Aorta (tissue), 5 donors: ENCODE measurements around the gene ELFN2. TPM values are rescaled to one million over a fixed set of nuclear protein-coding genes. Genes with fewer than 3 reads are reported as not detected.
A peak's percentile ranks its signal among the peaks of the same experiment; 100 is the strongest.

Source experiments
- ATAC-seq: fragments of 200-7000 bp; cut with Tn5 transposase; one replicate; pipeline ENCODE4 v1.9.1; 2022; ENCODE audit warnings: moderate library complexity; ENCODE audit not compliant: low FRiP score
- DNase-seq, 2 donors: peaks; one replicate each; pipeline ENCODE4 v3.0.0-alpha.2; 2020
- H3K27ac ChIP-seq, 2 donors: one replicate each; pipeline ENCODE4 v1.5.1; 2013; ENCODE audit warnings: low read length in 2 of 2, mild to moderate bottlenecking in 2 of 2, moderate library complexity in 2 of 2, control low read depth in 1 of 2, inconsistent platforms in 1 of 2, low read depth in 1 of 2
- H3K27me3 ChIP-seq, 2 donors: one replicate each; pipeline ENCODE4 v1.6.1; 2013; ENCODE audit warnings: control low read depth in 1 of 2, low read length in 1 of 2, mild to moderate bottlenecking in 1 of 2, moderate library complexity in 1 of 2; ENCODE audit not compliant: insufficient read depth in 2 of 2, control insufficient read depth in 1 of 2
- H3K36me3 ChIP-seq, 2 donors: one replicate each; pipeline ENCODE4 v1.6.1; 2013; ENCODE audit warnings: control low read depth in 1 of 2, low read length in 1 of 2, mild to moderate bottlenecking in 1 of 2; ENCODE audit not compliant: insufficient read depth in 2 of 2, control insufficient read depth in 1 of 2
- H3K4me1 ChIP-seq, 2 donors: one replicate each; pipeline ENCODE4 v1.6.1; 2013; ENCODE audit warnings: low read length in 2 of 2, control low read depth in 1 of 2, mild to moderate bottlenecking in 1 of 2, moderate library complexity in 1 of 2; ENCODE audit not compliant: insufficient read depth in 2 of 2, control insufficient read depth in 1 of 2
- H3K4me3 ChIP-seq, 2 donors: one replicate each; pipeline ENCODE4 v1.5.1; 2013; ENCODE audit warnings: low read length in 2 of 2, control low read depth in 1 of 2, mild to moderate bottlenecking in 1 of 2
- H3K9me3 ChIP-seq: one replicate; pipeline ENCODE4 v1.6.1; 2013; ENCODE audit warnings: mild to moderate bottlenecking, low read length; ENCODE audit not compliant: control insufficient read depth
- WGBS, 2 donors: extraction: QIAGEN DNeasy Blood & Tissue Kit; methylation state at CpG; one replicate each; pipeline ENCODE4 v1.1.7; 2013; 5-methylcytosine and 5-hydroxymethylcytosine counted together
- intact Hi-C, 2 donors: fragments of 100-400 bp; cut with DNase I; formaldehyde crosslinking; loops; one replicate each; pipeline versions ENCODE4 v1.14.2 to v1.15.0; 2022
- polyA plus RNA-seq, 2 donors: library from polyadenylated mRNA; stranded (reverse); fragments of 200-250 nt; gene quantifications; one replicate each; pipeline ENCODE4 v1.2.3, GENCODE V29; 2013
- total RNA-seq, 2 donors: library from RNA; stranded (reverse); fragmentation: NEBNext Ultra II Directional; extraction: Animal tissue kit (Norgen Biotek cat#: 25700); gene quantifications; one replicate each; pipeline ENCODE4 v1.2.1, GENCODE V29; 2021
- donor health status: healthy with polysubstance abuse.
- donor health status: Bipolar disorder and iron deficiency.
- donor health status: DM: no; HTN: no; CAD: no.
- donor health status: DM: no; HTN: no; CAD: no.
- donor health status: DM: yes; HTN: yes; CAD: no.

Gene ELFN2
- total and polyA plus RNA-seq, 4 donors: 0.06 to 0.24 TPM; not detected in 2

DNA sequence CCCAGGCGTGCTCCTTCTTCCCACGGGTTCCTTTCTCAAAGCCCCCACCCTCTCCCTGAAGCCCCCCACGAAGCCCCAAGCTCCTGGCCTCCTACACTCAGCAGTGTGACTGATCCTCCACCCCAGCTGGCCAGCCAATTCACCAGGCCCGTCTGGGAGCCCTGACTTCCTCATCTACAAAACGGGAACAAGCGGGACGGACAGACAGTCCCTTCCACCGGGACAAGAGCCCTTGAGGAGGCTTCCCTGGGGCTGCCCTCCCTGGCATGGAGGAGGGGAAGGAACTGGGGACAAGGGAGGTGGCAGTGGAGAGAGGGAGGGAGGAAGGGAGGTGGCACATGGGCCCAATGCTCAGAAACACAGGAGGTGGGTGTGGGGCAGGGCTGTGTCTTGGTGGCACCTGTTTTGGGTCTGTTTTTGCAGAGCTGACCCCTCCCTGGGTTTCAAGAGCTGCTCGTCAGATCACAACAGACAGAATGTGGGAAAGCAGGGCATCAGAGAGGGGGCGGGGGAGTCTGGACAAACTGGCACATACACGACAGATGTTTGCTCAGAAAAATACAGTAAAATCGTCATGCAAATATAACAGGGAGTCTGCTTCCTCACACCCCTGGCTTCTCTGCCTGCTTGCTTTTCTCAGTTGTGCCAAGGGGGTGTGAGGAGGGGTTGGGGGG lies 56.8 kb downstream of the ELFN2 start:
- DNase-seq (peak in 1 of 2 donors; percentile 86), ATAC-seq (no peak)
- no peak overlapping the region for H3K4me3 ChIP-seq
- 69 to 72% methylated on average over 12 of the region's 12 CpGs for WGBS, 2 donors
- no peaks in the 10 kb centered on the region for H3K9me3 ChIP-seq
- intact Hi-C loops: no loop called here
- no peaks in the 10 kb centered on the region for H3K4me1 ChIP-seq
- no peaks in the 10 kb centered on the region for H3K36me3 ChIP-seq
- H3K27me3 ChIP-seq: no peaks in the 10 kb centered on the region
- no peak overlapping the region for H3K27ac ChIP-seq

DNA sequence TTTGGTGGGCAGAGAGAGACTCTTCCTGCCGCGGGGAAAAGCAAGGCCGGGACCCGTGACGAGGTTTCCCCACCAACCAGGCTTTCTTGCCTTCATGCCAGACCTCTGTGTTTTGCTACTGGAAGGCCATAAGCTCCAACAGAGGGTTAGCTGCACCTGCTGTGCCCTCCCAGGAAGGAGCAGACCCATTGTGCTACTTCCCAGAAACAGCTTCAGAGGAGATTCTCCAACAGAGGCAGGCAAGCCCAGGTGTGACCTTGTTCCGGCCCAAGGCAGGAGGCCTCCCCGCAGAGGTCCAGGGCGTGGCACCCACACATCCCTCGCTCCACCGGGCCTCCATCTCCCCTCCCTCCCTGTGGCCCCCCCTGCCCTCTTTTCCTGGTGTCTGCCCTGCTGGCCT lies 57.8 kb downstream of the ELFN2 start:
- intact Hi-C loops: no loop called here
- no peaks in the 10 kb centered on the region for H3K27me3 ChIP-seq
- H3K4me1 ChIP-seq: no peaks in the 10 kb centered on the region
- DNase-seq (no peak), ATAC-seq (no peak)
- WGBS, 2 donors: 86 to 93% methylated on average over 10 of the region's 10 CpGs
- H3K9me3 ChIP-seq: no peaks in the 10 kb centered on the region
- H3K36me3 ChIP-seq: no peaks in the 10 kb centered on the region
- no peak overlapping the region for H3K4me3 ChIP-seq
- no peak overlapping the region for H3K27ac ChIP-seq

DNA sequence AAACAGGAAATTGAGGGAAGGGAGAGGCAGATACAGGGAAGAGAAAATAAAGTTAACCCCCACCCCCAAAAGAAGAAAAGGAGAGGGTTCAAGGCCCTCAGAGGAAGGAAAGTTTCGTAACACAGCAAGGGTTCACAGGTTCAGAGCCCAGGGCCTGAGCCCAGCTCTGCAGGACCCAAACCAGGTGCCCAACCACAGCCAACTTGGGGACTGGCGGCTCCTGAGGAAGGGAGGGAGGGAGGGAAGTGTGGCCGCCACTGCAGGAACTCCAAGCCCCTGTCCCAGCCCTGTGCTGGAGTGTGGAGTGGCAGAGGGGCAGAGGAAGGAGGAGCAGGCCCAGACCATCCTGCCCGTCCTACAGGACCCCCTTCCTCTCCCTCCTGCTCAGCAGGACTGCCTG lies 59.2 kb downstream of the ELFN2 start:
- no peaks in the 10 kb centered on the region for H3K36me3 ChIP-seq
- 85 to 91% methylated on average over 2 to 4 of the region's 4 CpGs for WGBS, 2 donors
- H3K9me3 ChIP-seq: no peaks in the 10 kb centered on the region
- no peak for ATAC-seq
- intact Hi-C loops: no loop called here
- no peaks in the 10 kb centered on the region for H3K27me3 ChIP-seq
- no peak overlapping the region for H3K4me3 ChIP-seq
- H3K27ac ChIP-seq: no peak overlapping the region
- DNase-seq: no peak
- no peaks in the 10 kb centered on the region for H3K4me1 ChIP-seq

GRCh38 chr22:37366601-37367000 lies 60.7 kb downstream of the ELFN2 start:
- 78 to 87% methylated on average over 8 of the region's 8 CpGs for WGBS, 2 donors
- intact Hi-C loops: no loop called here

GRCh38 chr22:37365950-37366349 lies 61.3 kb downstream of the ELFN2 start:
- Histone ChIP-seq H3K9me3 (no peaks in the 10 kb centered on the region), H3K36me3 (no peaks in the 10 kb centered on the region), H3K27ac (no peak overlapping the region), H3K27me3 (no peaks in the 10 kb centered on the region), H3K4me3 (no peak overlapping the region), H3K4me1 (no peaks in the 10 kb centered on the region)
- no peak for DNase-seq
- WGBS, 2 donors: 90 to 93% methylated on average over 10 of the region's 10 CpGs
- intact Hi-C loops: no loop called here
- no peak for ATAC-seq

More at GRCh38 chr22:37366601-37367000, 60.7 kb downstream of the ELFN2 start:
- Histone ChIP-seq H3K27ac (no peak overlapping the region), H3K4me3 (no peak overlapping the region), H3K27me3 (no peaks in the 10 kb centered on the region), H3K4me1 (no peaks in the 10 kb centered on the region), H3K9me3 (no peaks in the 10 kb centered on the region), H3K36me3 (no peaks in the 10 kb centered on the region)
- DNase-seq: no peak
- no peak for ATAC-seq

GRCh38 chr22:37363261-37363992 lies 63.9 kb downstream of the ELFN2 start:
- WGBS, 2 donors: 74 to 81% methylated on average over 15 of the region's 15 CpGs
- no peaks in the 10 kb centered on the region for H3K27me3 ChIP-seq

GRCh38 chr22:37362621-37363020 lies 64.7 kb downstream of the ELFN2 start:
- intact Hi-C loops: no loop called here
- DNase-seq (no peak), ATAC-seq (no peak)
- Histone ChIP-seq H3K36me3 (no peaks in the 10 kb centered on the region), H3K4me1 (no peaks in the 10 kb centered on the region), H3K4me3 (no peak overlapping the region), H3K9me3 (no peaks in the 10 kb centered on the region), H3K27ac (no peak overlapping the region), H3K27me3 (no peaks in the 10 kb centered on the region)
- WGBS, 2 donors: 63 to 70% methylated on average over 3 of the region's 3 CpGs

More at GRCh38 chr22:37363261-37363992, 63.9 kb downstream of the ELFN2 start:
- no peak overlapping the region for H3K27ac ChIP-seq
- H3K4me3 ChIP-seq: no peak overlapping the region
- H3K36me3 ChIP-seq: no peaks in the 10 kb centered on the region
- no peaks in the 10 kb centered on the region for H3K4me1 ChIP-seq
- intact Hi-C loops: no loop called here
- H3K9me3 ChIP-seq: no peaks in the 10 kb centered on the region
- no peak for DNase-seq
- no peak for ATAC-seq

- 62 to 67% methylated on average over 8 of the region's 8 CpGs for WGBS, 2 donors
- H3K27ac ChIP-seq: no peak overlapping the region
- no peaks in the 10 kb centered on the region for H3K9me3 ChIP-seq
- H3K4me1 ChIP-seq: no peaks in the 10 kb centered on the region
- intact Hi-C loops: no loop called here
- no peak overlapping the region for H3K4me3 ChIP-seq
- H3K36me3 ChIP-seq: no peaks in the 10 kb centered on the region
- no peak for ATAC-seq
- no peaks in the 10 kb centered on the region for H3K27me3 ChIP-seq
- DNase-seq: no peak
These were observed 68.4 kb downstream of the ELFN2 start for GRCh38 chr22:37358917-37359316.

DNA sequence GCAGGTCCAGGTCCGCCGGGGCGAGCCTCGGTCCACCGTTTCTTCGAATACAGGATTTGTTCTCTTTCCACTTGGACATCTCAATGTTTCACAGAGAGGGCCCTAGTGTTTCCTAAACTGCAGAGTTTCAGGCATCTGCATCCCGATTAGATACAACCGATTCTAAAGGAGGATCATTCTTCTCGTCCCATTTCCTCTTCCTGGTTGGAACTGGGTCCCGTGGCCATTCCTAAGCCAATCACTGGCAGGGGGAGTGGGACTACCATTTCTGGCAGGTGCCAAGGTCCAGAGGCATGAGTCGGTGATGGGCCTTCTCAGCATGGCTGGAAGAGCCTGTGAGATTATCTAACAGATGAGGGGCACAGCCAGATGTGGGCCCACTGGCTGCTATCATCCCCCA lies 68.9 kb downstream of the ELFN2 start:
- DNase-seq (no peak), ATAC-seq (no peak)
- Histone ChIP-seq H3K4me1 (no peaks in the 10 kb centered on the region), H3K27me3 (no peaks in the 10 kb centered on the region), H3K27ac (no peak overlapping the region), H3K4me3 (no peak overlapping the region), H3K36me3 (no peaks in the 10 kb centered on the region), H3K9me3 (no peaks in the 10 kb centered on the region)
- 90 to 92% methylated on average over 11 of the region's 11 CpGs for WGBS, 2 donors
- intact Hi-C loops: no loop called here
